ENCODE results near the gene CDK5RAP3. TPM values are rescaled to one million over a fixed set of nuclear protein-coding genes. Genes with fewer than 3 reads are reported as not detected.

The CDK5RAP3 gene
- total and polyA plus RNA-seq, 2 of the 13 experiments (the other 11 are each of a cell fraction or from before 2014, with no cell fraction given): 128 to 154 TPM

- in situ Hi-C loops (cut with HindIII; ENCODE audit: extremely low pct_ligation_motif_present, low pct_unique_long_range_greater_than_20kb) (no loop called here), intact Hi-C loops (cut with micrococcal nuclease; ENCODE audit: unreplicated experiment) (no loop called here)
- POLR2A ChIA-PET: interaction anchor here (0.7 kb wide), 1 partner anchor 17 kb away, joined by 5 read pairs; the partner anchor contains the start of gene CDK5RAP3
- no peak for DNase-seq (ENCODE audit: low spot score)
- H2AFZ ChIP-seq (ENCODE audit: low read length): no peak overlapping the region
- no peaks in the 10 kb centered on the region for H4K20me1 ChIP-seq (ENCODE audit: insufficient read depth, low read length)
- no peak overlapping the region for H3K4me3 ChIP-seq (replicated peaks in 1 of 3; ENCODE audit: insufficient read depth in 1 of 3, low read depth in 2 of 3, low read length in 3 of 3)
- H3K9ac ChIP-seq (ENCODE audit: insufficient read depth, low read depth, low read length): no peak overlapping the region
- CTCF ChIA-PET (ENCODE audit: low intra/inter-chr PET ratio, low total read pairs): interaction anchor here (1.3 kb wide), 1 partner anchor 9 kb away, joined by 4 read pairs; no protein-coding TSS in a partner anchor
- H3K4me1 ChIP-seq (ENCODE audit: insufficient read depth, low read length): peaks cover 31% of the 10 kb centered on the region
- H3K27ac ChIP-seq (ENCODE audit: extremely low read length, insufficient read depth, low read length): no peak overlapping the region
- BruUV-seq (replicated peaks): no TSS peak
- ATAC-seq: peak; percentile 24
- no peaks in the 10 kb centered on the region for H3K9me3 ChIP-seq (ENCODE audit: low read length)
- 44% methylated on average over 17 of the region's 17 CpGs for WGBS (ENCODE audit: low lambda C conversion rate)
- peaks cover 1 to 13% of the 10 kb centered on the region in 2 experiments; a peak in 3 of 5 replicates for H3K36me3 ChIP-seq (replicated peaks in 1 of 2; ENCODE audit: control insufficient read depth in 1 of 2, insufficient read depth in 2 of 2, low read length in 2 of 2)
- peaks cover 0 to 14% of the 10 kb centered on the region in 2 experiments; a peak in 2 of 5 replicates for H3K27me3 ChIP-seq (ENCODE audit: control insufficient read depth in 1 of 2, insufficient read depth in 2 of 2, low read length in 2 of 2)
- H3K4me2 ChIP-seq (ENCODE audit: low read depth, low read length): no peak overlapping the region; the same call in 1 of the 2 replicates
- no peaks in the 10 kb centered on the region for H3K79me2 ChIP-seq (ENCODE audit: insufficient read depth, low read length)
- no peak for FAIRE-seq
- TF ChIP-seq ZNF441 (CRISPR knock-in tag; IDR thresholded peaks at IDR 0.05; ENCODE audit: borderline replicate concordance) (no peak), MTERF4 (CRISPR knock-in tag; IDR thresholded peaks at IDR 0.05) (no peak), ZNF318 (CRISPR knock-in tag; IDR thresholded peaks at IDR 0.05) (no peak), ZSCAN21 (CRISPR knock-in tag; IDR thresholded peaks at IDR 0.05; ENCODE audit: borderline replicate concordance) (no peak), MED1 (CRISPR knock-in tag; IDR thresholded peaks at IDR 0.05) (no peak), RARA (CRISPR knock-in tag; IDR thresholded peaks at IDR 0.05) (peak; percentile 42; the same call in 1 of the 2 replicates), ZNF33B (CRISPR knock-in tag; IDR thresholded peaks at IDR 0.05) (no peak), NCOA1 (CRISPR knock-in tag; IDR thresholded peaks at IDR 0.05) (no peak), HIC2 (CRISPR knock-in tag; IDR thresholded peaks at IDR 0.05; ENCODE audit: low read depth) (peak; percentile 73; the same call in 1 of the 2 replicates)
Observed at GRCh38 chr17:47987240-47987835, 16.4 kb downstream of the CDK5RAP3 start.
